Breast epithelium (tissue), 4 donors: ENCODE measurements around the gene TKTL1. TPM values are rescaled to one million over a fixed set of nuclear protein-coding genes. Genes with fewer than 3 reads are reported as not detected.

ENCODE experiments used
- DNase-seq, 2 donors: peaks; one replicate each; pipeline ENCODE4 v3.0.0-alpha.2; 2019; ENCODE audit warnings: low spot score in 2 of 2
- H3K27ac ChIP-seq, 2 donors: fragments of 200-600 bp; sonication (generic) in 1 of 2; one replicate each; pipeline ENCODE4 v1.5.1; 2016 to 2019; ENCODE audit warnings: mild to moderate bottlenecking in 1 of 2
- H3K27me3 ChIP-seq, 2 donors: fragments of 200-600 bp; sonication (generic) in 1 of 2; one replicate each; pipeline versions ENCODE4 v1.5.1 to v1.6.0; 2017 to 2019; ENCODE audit warnings: control low read depth in 1 of 2, mild to moderate bottlenecking in 1 of 2
- H3K36me3 ChIP-seq: fragments of 200-600 bp; one replicate; pipeline ENCODE4 v1.5.1; 2019
- H3K4me1 ChIP-seq, 2 donors: fragments of 200-600 bp; sonication (generic); one replicate each; pipeline ENCODE4 v1.5.1; 2016 to 2019; ENCODE audit warnings: control low read depth in 1 of 2
- H3K4me3 ChIP-seq, 3 donors: fragments of 200-600 bp; sonication (generic); 1 replicate in 2 of 3; 2 replicates in 1 of 3; pipeline ENCODE4 v1.5.1; 2016 to 2019; ENCODE audit warnings: mild to moderate bottlenecking in 3 of 3, moderate library complexity in 2 of 3
- H3K9me3 ChIP-seq, 2 donors: fragments of 200-600 bp; sonication (generic) in 1 of 2; one replicate each; pipeline ENCODE4 v1.5.1; 2016 to 2019; ENCODE audit warnings: control low read depth in 1 of 2
- POLR2A ChIP-seq: fragments of 450-650 bp; IDR thresholded peaks from one replicate; pipeline ENCODE4 v1.6.1; 2016; ENCODE audit warnings: antibody characterized with exemption, mild to moderate bottlenecking, moderate library complexity
- POLR2AphosphoS5 ChIP-seq, 3 donors: sonication (generic); formaldehyde crosslinking; IDR thresholded peaks; one replicate each; pipeline ENCODE4 v1.6.1; 2017; ENCODE audit warnings: antibody characterized with exemption in 3 of 3
- intact Hi-C: fragments of 100-400 bp; cut with DNase I; formaldehyde crosslinking; loops from one replicate; pipeline ENCODE4 v1.15.1; 2023; ENCODE audit warnings: low total_unique reads
- total RNA-seq, 3 donors: library from RNA; depleted of rRNA; stranded (reverse); fragments of >200 nt; gene quantifications; one replicate each; pipeline ENCODE4 v1.1.0, GENCODE V29; 2016
- TF ChIP-seq, protein P1 (sequence below), 3 donors: fragments of 450-650 bp; IDR thresholded peaks; one replicate each; pipeline ENCODE4 v1.5.1; 2016 to 2017; ENCODE audit warnings: antibody characterized with exemption in 3 of 3, mild to moderate bottlenecking in 3 of 3, moderate library complexity in 3 of 3

The TKTL1 gene
- total RNA-seq, 3 donors from 2014 or later, result 0.16 TPM; not detected in 2

DNA sequence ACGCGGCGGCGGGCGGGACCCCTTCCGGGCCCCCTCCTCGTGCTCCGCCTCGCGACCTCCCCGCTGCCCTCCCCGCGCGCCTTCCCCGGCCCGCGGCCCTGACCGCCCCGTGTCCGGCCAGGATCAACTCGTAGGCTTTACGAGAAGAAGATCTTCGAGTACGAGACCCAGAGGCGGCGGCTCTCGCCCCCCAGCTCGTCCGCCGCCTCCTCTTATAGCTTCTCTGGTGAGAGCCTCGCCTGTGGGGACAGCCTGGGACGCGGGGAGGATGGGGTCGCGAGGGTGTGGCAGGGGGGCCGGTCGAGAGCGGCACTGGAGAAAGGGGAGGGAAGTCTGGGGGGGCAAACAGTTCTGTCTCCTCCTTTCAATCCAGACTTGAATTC lies 84.0 kb downstream of the TKTL1 start:
- TF ChIP-seq POLR2AphosphoS5 (IDR thresholded peaks at IDR 0.05) (no peak), POLR2A (no peak)
- TF ChIP-seq, protein P1, sequence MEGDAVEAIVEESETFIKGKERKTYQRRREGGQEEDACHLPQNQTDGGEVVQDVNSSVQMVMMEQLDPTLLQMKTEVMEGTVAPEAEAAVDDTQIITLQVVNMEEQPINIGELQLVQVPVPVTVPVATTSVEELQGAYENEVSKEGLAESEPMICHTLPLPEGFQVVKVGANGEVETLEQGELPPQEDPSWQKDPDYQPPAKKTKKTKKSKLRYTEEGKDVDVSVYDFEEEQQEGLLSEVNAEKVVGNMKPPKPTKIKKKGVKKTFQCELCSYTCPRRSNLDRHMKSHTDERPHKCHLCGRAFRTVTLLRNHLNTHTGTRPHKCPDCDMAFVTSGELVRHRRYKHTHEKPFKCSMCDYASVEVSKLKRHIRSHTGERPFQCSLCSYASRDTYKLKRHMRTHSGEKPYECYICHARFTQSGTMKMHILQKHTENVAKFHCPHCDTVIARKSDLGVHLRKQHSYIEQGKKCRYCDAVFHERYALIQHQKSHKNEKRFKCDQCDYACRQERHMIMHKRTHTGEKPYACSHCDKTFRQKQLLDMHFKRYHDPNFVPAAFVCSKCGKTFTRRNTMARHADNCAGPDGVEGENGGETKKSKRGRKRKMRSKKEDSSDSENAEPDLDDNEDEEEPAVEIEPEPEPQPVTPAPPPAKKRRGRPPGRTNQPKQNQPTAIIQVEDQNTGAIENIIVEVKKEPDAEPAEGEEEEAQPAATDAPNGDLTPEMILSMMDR (IDR thresholded peaks at IDR 0.05), result no peak
- H3K27me3 ChIP-seq, result peaks cover 0 to 14% of the 10 kb centered on the region in 2 donors
- H3K4me1 ChIP-seq, result no peaks in the 10 kb centered on the region
- intact Hi-C loops, result no loop called here
- H3K9me3 ChIP-seq, result no peaks in the 10 kb centered on the region
- peak overlapping the region; percentile 97 to 99 for H3K27ac ChIP-seq
- DNase-seq, result no peak
- no peaks in the 10 kb centered on the region for H3K36me3 ChIP-seq
- peak overlapping the region; percentile 76 to 79 (median 76) for H3K4me3 ChIP-seq

Other genes with a start within 250 kb of the TKTL1 start
- 10 to 100 TPM; 56.3 to 58.3 (median 57.8) TPM for gene MECP2, start 198.1 kb upstream of the TKTL1 start, total RNA-seq
- not detected for gene OPN1LW, start 151.6 kb upstream of the TKTL1 start, total RNA-seq
- gene OPN1MW, start 113.2 kb upstream of the TKTL1 start, total RNA-seq, result not detected
- gene OPN1MW2, start 76.0 kb upstream of the TKTL1 start, total RNA-seq, result not detected
- not detected for gene OPN1MW3, start 38.2 kb upstream of the TKTL1 start, total RNA-seq
- gene TEX28, start 671 bp upstream of the TKTL1 start, total RNA-seq, result not detected
- 100 to 1,000 TPM; 416 to 675 (median 622) TPM for gene FLNA, start 78.8 kb downstream of the TKTL1 start, total RNA-seq
- 10 to 100 TPM; 33.8 to 48.1 (median 45.6) TPM for gene EMD, start 83.5 kb downstream of the TKTL1 start, total RNA-seq
- 1,000 to 10,000 TPM; 8,496 to 9,265 (median 8,695) TPM for gene RPL10, start 102.6 kb downstream of the TKTL1 start, total RNA-seq
- 10 to 100 TPM; 26.2 to 44.3 (median 26.9) TPM for gene DNASE1L1, start 113.5 kb downstream of the TKTL1 start, total RNA-seq
- 10 to 100 TPM; 27.7 to 53.7 (median 44.2) TPM for gene TAFAZZIN, start 115.7 kb downstream of the TKTL1 start, total RNA-seq
- gene ATP6AP1, start 132.9 kb downstream of the TKTL1 start, total RNA-seq, result 10 to 100 TPM; 31.5 to 57.1 (median 34.8) TPM
- 100 to 1,000 TPM in 1 of 3 donors, 10 to 100 TPM in 2; 94.0 to 105 (median 97.3) TPM for gene GDI1, start 141.4 kb downstream of the TKTL1 start, total RNA-seq
- 10 to 100 TPM; 30.7 to 94.4 (median 64.2) TPM for gene FAM50A, start 148.3 kb downstream of the TKTL1 start, total RNA-seq
- gene PLXNA3, start 162.5 kb downstream of the TKTL1 start, total RNA-seq, result 10 to 100 TPM in 2 of 3 donors, 1 to 10 TPM in 1; 6.1 to 10.8 (median 10.1) TPM
- 10 to 100 TPM; 21.1 to 38.0 (median 28.8) TPM for gene LAGE3, start 183.5 kb downstream of the TKTL1 start, total RNA-seq
- 10 to 100 TPM; 36.2 to 40.1 (median 38.3) TPM for gene UBL4A, start 190.8 kb downstream of the TKTL1 start, total RNA-seq
- gene SLC10A3, start 194.8 kb downstream of the TKTL1 start, total RNA-seq, result 10 to 100 TPM; 17.0 to 24.0 (median 19.5) TPM
- 10 to 100 TPM; 38.8 to 42.6 (median 41.3) TPM for gene FAM3A, start 220.4 kb downstream of the TKTL1 start, total RNA-seq